Loucy (cell line): ENCODE data around the gene SMAD7.

Experiments used
- CTCF ChIP-seq: fragments of 200-600 bp; sonication (generic); conservative IDR thresholded peaks from 2 replicates; pipeline ENCODE4 v1.5.1; 2014; ENCODE audit warnings: mild to moderate bottlenecking, antibody characterized with exemption, low read length
- EZH2phosphoT487 ChIP-seq: fragments of 200-600 bp; IDR thresholded peaks from 2 replicates; pipeline ENCODE4 v1.6.1; 2018; ENCODE audit warnings: antibody characterized with exemption, mild to moderate bottlenecking, moderate library complexity, borderline replicate concordance

GRCh38 chr18:48880931-48881330, 69.8 kb downstream of the SMAD7 start:
- TF ChIP-seq CTCF (no peak), EZH2phosphoT487 (no peak)
